Stimulated activated naive B cell treated with anti-CD40 and anti-IgM and Interleukin-4, amounts not matched to agents 10 μg/mL and 1 μg/mL and 100 μg/mL, for 72 hours (primary cell): Measurements from ENCODE around the gene ADAMTS7.
A peak's percentile ranks its signal among the peaks of the same experiment; 100 is the strongest.
"Not testable (repeated sequence)": the region's sequence is repeated elsewhere in the genome, so short reads cannot be mapped to it uniquely, and the experiment has no call there.

Source experiments
- ATAC-seq, 2 donors: fragments of 150-1000 bp; cut with Tn5 transposase; replicated peaks; 2 replicates each; pipeline ENCODE4 v1.10.0; 2021; ENCODE audit warnings: moderate library complexity in 1 of 2
- DNase-seq: peaks from one replicate; pipeline ENCODE4 v3.0.0; 2021
- H3K27ac Mint-ChIP-seq: one replicate; pipeline ENCODE4 v1.8.0; 2022; ENCODE audit warnings: mild to moderate bottlenecking, mixed read lengths
- H3K27me3 Mint-ChIP-seq, 2 donors: one replicate each; pipeline ENCODE4 v1.8.0; 2022; ENCODE audit warnings: mixed read lengths in 2 of 2
- H3K36me3 Mint-ChIP-seq, 2 donors: one replicate each; pipeline ENCODE4 v1.8.0; 2022; ENCODE audit warnings: mixed read lengths in 2 of 2, mild to moderate bottlenecking in 1 of 2
- H3K4me1 Mint-ChIP-seq, 2 donors: one replicate each; pipeline ENCODE4 v1.8.0; 2022; ENCODE audit warnings: mixed read lengths in 2 of 2, mild to moderate bottlenecking in 1 of 2
- H3K4me3 Mint-ChIP-seq, 2 donors: one replicate each; pipeline ENCODE4 v1.8.0; 2022; ENCODE audit warnings: mild to moderate bottlenecking in 2 of 2, mixed read lengths in 2 of 2, moderate library complexity in 1 of 2
- H3K9me3 Mint-ChIP-seq, 2 donors: one replicate each; pipeline ENCODE4 v1.8.0; 2022; ENCODE audit warnings: mixed read lengths in 2 of 2, mild to moderate bottlenecking in 1 of 2

The ADAMTS7 gene

GRCh38 chr15:78811124-78811824 lies at the start of gene ADAMTS7:
Gene ADAMTS7, minus strand, starts transcription at chr15:78811464. Its CDS starts 244 bp downstream, at chr15:78811220.
- Mint-ChIP-seq H3K4me3 (peak within 1 kb of the TSS; percentile 89 to 91), H3K27me3 (peaks cover 31 to 43% of the 10 kb centered on the region in 2 donors), H3K4me1 (peaks cover 18 to 27% of the 10 kb centered on the region in 2 donors), H3K36me3 (peaks cover 2 to 4% of the 10 kb centered on the region in 2 donors), H3K9me3 (peaks cover 0 to 2% of the 10 kb centered on the region in 2 donors), H3K27ac (peak within 1 kb of the TSS; percentile 63)
- ATAC-seq (peak; percentile 85 to 87), DNase-seq (peak; percentile 25)

- DNase-seq: peak; percentile 63
- ATAC-seq: peak; percentile 93 to 94
- peaks cover 6 to 9% of the 10 kb centered on the region in 2 donors for H3K4me1 Mint-ChIP-seq
- no peaks in the 10 kb centered on the region for H3K27me3 Mint-ChIP-seq
- no peaks in the 10 kb centered on the region for H3K9me3 Mint-ChIP-seq
- peak overlapping the region; percentile 97 for H3K27ac Mint-ChIP-seq
- peaks cover 0 to 4% of the 10 kb centered on the region in 2 donors for H3K36me3 Mint-ChIP-seq
- peak overlapping the region; percentile 88 to 94 for H3K4me3 Mint-ChIP-seq
Observed at GRCh38 chr15:78859971-78860719, 48.9 kb upstream of the ADAMTS7 start.

GRCh38 chr15:78855746-78856145 lies 44.5 kb upstream of the ADAMTS7 start:
- DNase-seq: no peak
- H3K27me3 Mint-ChIP-seq: peaks cover 6 to 9% of the 10 kb centered on the region in 2 donors
- no peak for ATAC-seq
- no peaks in the 10 kb centered on the region for H3K9me3 Mint-ChIP-seq
- H3K36me3 Mint-ChIP-seq: peaks cover 0 to 4% of the 10 kb centered on the region in 2 donors
- no peak overlapping the region for H3K4me3 Mint-ChIP-seq
- H3K27ac Mint-ChIP-seq: no peak overlapping the region
- H3K4me1 Mint-ChIP-seq: peaks cover 5 to 9% of the 10 kb centered on the region in 2 donors

GRCh38 chr15:78854833-78855372 lies 43.6 kb upstream of the ADAMTS7 start:
- Mint-ChIP-seq H3K36me3 (no peaks in the 10 kb centered on the region), H3K4me1 (peaks cover 1 to 2% of the 10 kb centered on the region in 2 donors), H3K9me3 (no peaks in the 10 kb centered on the region), H3K4me3 (no peak overlapping the region), H3K27me3 (peaks cover 6 to 9% of the 10 kb centered on the region in 2 donors), H3K27ac (no peak overlapping the region)
- DNase-seq: no peak
- no peak for ATAC-seq

GRCh38 chr15:78853500-78853899 lies 42.2 kb upstream of the ADAMTS7 start:
- H3K4me1 Mint-ChIP-seq: no peaks in the 10 kb centered on the region
- peaks cover 6 to 9% of the 10 kb centered on the region in 2 donors for H3K27me3 Mint-ChIP-seq
- no peaks in the 10 kb centered on the region for H3K9me3 Mint-ChIP-seq
- no peaks in the 10 kb centered on the region for H3K36me3 Mint-ChIP-seq
- no peak for ATAC-seq
- no peak overlapping the region for H3K27ac Mint-ChIP-seq
- H3K4me3 Mint-ChIP-seq: no peak overlapping the region
- no peak for DNase-seq

- DNase-seq (no peak), ATAC-seq (no peak)
- H3K36me3 Mint-ChIP-seq: no peaks in the 10 kb centered on the region
- H3K9me3 Mint-ChIP-seq: no peaks in the 10 kb centered on the region
- H3K27ac Mint-ChIP-seq: no peak overlapping the region
- peaks cover 6 to 9% of the 10 kb centered on the region in 2 donors for H3K27me3 Mint-ChIP-seq
- H3K4me3 Mint-ChIP-seq: no peak overlapping the region
- no peaks in the 10 kb centered on the region for H3K4me1 Mint-ChIP-seq
Observed at GRCh38 chr15:78850941-78851755, 39.9 kb upstream of the ADAMTS7 start.

GRCh38 chr15:78850352-78850751 lies 39.1 kb upstream of the ADAMTS7 start:
- no peaks in the 10 kb centered on the region for H3K4me1 Mint-ChIP-seq
- H3K27ac Mint-ChIP-seq: no peak overlapping the region
- H3K9me3 Mint-ChIP-seq: no peaks in the 10 kb centered on the region
- H3K4me3 Mint-ChIP-seq: no peak overlapping the region
- ATAC-seq (no peak), DNase-seq (no peak)
- no peaks in the 10 kb centered on the region for H3K36me3 Mint-ChIP-seq
- H3K27me3 Mint-ChIP-seq: peaks cover 6 to 9% of the 10 kb centered on the region in 2 donors

- H3K4me1 Mint-ChIP-seq, H3K36me3 Mint-ChIP-seq, H3K4me3 Mint-ChIP-seq, ATAC-seq, DNase-seq, H3K27me3 Mint-ChIP-seq, H3K9me3 Mint-ChIP-seq, H3K27ac Mint-ChIP-seq: not testable (repeated sequence)
Observed at GRCh38 chr15:78847387-78847906, 36.2 kb upstream of the ADAMTS7 start.

- H3K36me3 Mint-ChIP-seq, H3K4me1 Mint-ChIP-seq, H3K27me3 Mint-ChIP-seq, H3K4me3 Mint-ChIP-seq, H3K27ac Mint-ChIP-seq, H3K9me3 Mint-ChIP-seq, ATAC-seq, DNase-seq: not testable (repeated sequence)
Observed at GRCh38 chr15:78846906-78847305, 35.6 kb upstream of the ADAMTS7 start.

GRCh38 chr15:78842519-78842918 lies 31.3 kb upstream of the ADAMTS7 start:
- no peak for DNase-seq

GRCh38 chr15:78841891-78842290 lies 30.6 kb upstream of the ADAMTS7 start:
- Mint-ChIP-seq H3K4me1 (peaks cover 16 to 22% of the 10 kb centered on the region in 2 donors), H3K36me3 (no peaks in the 10 kb centered on the region), H3K27me3 (peaks cover 4% of the 10 kb centered on the region in 2 donors), H3K9me3 (no peaks in the 10 kb centered on the region), H3K27ac (peak overlapping the region; percentile 84), H3K4me3 (no peak overlapping the region)
- no peak for DNase-seq
- no peak for ATAC-seq

More at GRCh38 chr15:78842519-78842918, 31.3 kb upstream of the ADAMTS7 start:
- H3K27me3 Mint-ChIP-seq: peaks cover 4% of the 10 kb centered on the region in 2 donors
- no peaks in the 10 kb centered on the region for H3K36me3 Mint-ChIP-seq
- ATAC-seq: peak; percentile 24 to 33
- H3K4me3 Mint-ChIP-seq: no peak overlapping the region
- no peaks in the 10 kb centered on the region for H3K9me3 Mint-ChIP-seq
- peak overlapping the region; percentile 51 for H3K27ac Mint-ChIP-seq
- H3K4me1 Mint-ChIP-seq: peaks cover 16 to 22% of the 10 kb centered on the region in 2 donors

GRCh38 chr15:78841376-78841706 lies 30.1 kb upstream of the ADAMTS7 start:
- ATAC-seq (peak; percentile 26 to 60), DNase-seq (no peak)
- H3K4me3 Mint-ChIP-seq: no peak overlapping the region
- H3K36me3 Mint-ChIP-seq: no peaks in the 10 kb centered on the region
- peaks cover 4% of the 10 kb centered on the region in 2 donors for H3K27me3 Mint-ChIP-seq
- H3K9me3 Mint-ChIP-seq: no peaks in the 10 kb centered on the region
- H3K4me1 Mint-ChIP-seq: peaks cover 16 to 22% of the 10 kb centered on the region in 2 donors
- peak overlapping the region; percentile 84 for H3K27ac Mint-ChIP-seq

- peak; percentile 76 to 83 for ATAC-seq
- DNase-seq: peak; percentile 13
- peak overlapping the region; percentile 88 for H3K27ac Mint-ChIP-seq
- H3K27me3 Mint-ChIP-seq: peaks cover 4 to 8% of the 10 kb centered on the region in 2 donors
- H3K4me1 Mint-ChIP-seq: peaks cover 16 to 22% of the 10 kb centered on the region in 2 donors
- no peaks in the 10 kb centered on the region for H3K9me3 Mint-ChIP-seq
- H3K4me3 Mint-ChIP-seq: peak overlapping the region in 1 of 2 donors; percentile 39
- no peaks in the 10 kb centered on the region for H3K36me3 Mint-ChIP-seq
Observed at GRCh38 chr15:78840661-78841375, 29.6 kb upstream of the ADAMTS7 start.
